Muscle of leg (tissue), 11 donors: ENCODE data around the gene CYGB. TPM values are rescaled to one million over a fixed set of nuclear protein-coding genes. Genes with fewer than 3 reads are reported as not detected.

ENCODE experiments used
- DNase-seq: peaks from one replicate; pipeline ENCODE4 v3.0.0; 2013
- H3K27ac ChIP-seq: one replicate; pipeline ENCODE4 v1.5.1; 2013; ENCODE audit warnings: mild to moderate bottlenecking, low read length, control low read depth
- H3K27me3 ChIP-seq: one replicate; pipeline ENCODE4 v1.6.1; 2013; ENCODE audit warnings: low read length; ENCODE audit not compliant: control insufficient read depth, insufficient read depth
- H3K36me3 ChIP-seq: one replicate; pipeline ENCODE4 v1.6.1; 2013; ENCODE audit warnings: low read length; ENCODE audit not compliant: control insufficient read depth, insufficient read depth
- H3K4me1 ChIP-seq: one replicate; pipeline ENCODE4 v1.6.1; 2013; ENCODE audit warnings: low read length; ENCODE audit not compliant: control insufficient read depth, insufficient read depth
- H3K4me3 ChIP-seq: one replicate; pipeline ENCODE4 v1.5.1; 2013; ENCODE audit warnings: low read length, control low read depth
- H3K9me3 ChIP-seq: replicated peaks from 2 replicates; pipeline ENCODE4 v1.6.1; 2013; ENCODE audit warnings: low read depth, low read length; ENCODE audit not compliant: control insufficient read depth
- WGBS: methylation state at CpG from one replicate; pipeline ENCODE4 v1.1.5; 2013; ENCODE audit warnings: missing lambda C conversion rate; ENCODE audit not compliant: insufficient coverage; 5-methylcytosine and 5-hydroxymethylcytosine counted together
- polyA plus RNA-seq, 8 donors: library from polyadenylated mRNA; unstranded; fragments of 120-200 nt; gene quantifications; one replicate each; pipeline versions ENCODE4 v1.2.1 to v1.2.3, GENCODE V29; 2013; ENCODE audit warnings: inconsistent platforms in 1 of 8, low replicate concordance in 1 of 8; ENCODE audit not compliant: insufficient read length in 8 of 8, insufficient read depth in 1 of 8
- total RNA-seq: library from RNA; stranded (reverse); fragments of 120-200 nt; gene quantifications from one replicate; pipeline ENCODE4 v1.2.4, GENCODE V29; 2013

The CYGB gene
- total and polyA plus RNA-seq, 9 donors, result 12.8 to 27.2 (median 20.1) TPM

GRCh38 chr17:76493505-76494167 is 43.9 kb downstream of the CYGB start:
- peaks cover 3% of the 10 kb centered on the region for H3K27me3 ChIP-seq
- peak overlapping the region; percentile 90 for H3K27ac ChIP-seq
- no peak overlapping the region for H3K4me3 ChIP-seq
- H3K9me3 ChIP-seq, result no peaks in the 10 kb centered on the region
- DNase-seq, result no peak
- H3K4me1 ChIP-seq, result peaks cover 49% of the 10 kb centered on the region
- whole genome bisulfite sequencing, result 44% methylated on average over 9 of the region's 21 CpGs
- no peaks in the 10 kb centered on the region for H3K36me3 ChIP-seq

- Histone ChIP-seq H3K4me1 (peaks cover 44% of the 10 kb centered on the region), H3K4me3 (peak overlapping the region; percentile 6), H3K36me3 (no peaks in the 10 kb centered on the region), H3K27ac (peak overlapping the region; percentile 90), H3K9me3 (no peaks in the 10 kb centered on the region), H3K27me3 (peaks cover 3% of the 10 kb centered on the region)
- WGBS, result 0% methylated on average over 2 of the region's 15 CpGs
- peak; percentile 84 for DNase-seq
These were observed 44.5 kb downstream of the CYGB start for GRCh38 chr17:76492989-76493501.

- peak; percentile 16 for DNase-seq
- H3K4me1 ChIP-seq, result peaks cover 38% of the 10 kb centered on the region
- H3K36me3 ChIP-seq, result no peaks in the 10 kb centered on the region
- peak overlapping the region; percentile 90 for H3K27ac ChIP-seq
- peak overlapping the region; percentile 6 for H3K4me3 ChIP-seq
- 82% methylated on average over 2 of the region's 11 CpGs for WGBS
- H3K27me3 ChIP-seq, result peaks cover 3% of the 10 kb centered on the region
- H3K9me3 ChIP-seq, result no peaks in the 10 kb centered on the region
These were observed 45.2 kb downstream of the CYGB start for GRCh38 chr17:76492123-76492988.

- H3K4me1 ChIP-seq, result peaks cover 38% of the 10 kb centered on the region
- DNase-seq, result no peak
- no peak overlapping the region for H3K27ac ChIP-seq
- 81% methylated on average over 12 of the region's 17 CpGs for WGBS
- no peaks in the 10 kb centered on the region for H3K36me3 ChIP-seq
- no peaks in the 10 kb centered on the region for H3K9me3 ChIP-seq
- H3K27me3 ChIP-seq, result peaks cover 3% of the 10 kb centered on the region
- no peak overlapping the region for H3K4me3 ChIP-seq
These were observed 46.0 kb downstream of the CYGB start for GRCh38 chr17:76491271-76492122.

- Histone ChIP-seq H3K27me3 (peaks cover 3% of the 10 kb centered on the region), H3K9me3 (no peaks in the 10 kb centered on the region), H3K4me3 (no peak overlapping the region), H3K27ac (no peak overlapping the region), H3K4me1 (peaks cover 35% of the 10 kb centered on the region), H3K36me3 (no peaks in the 10 kb centered on the region)
- no peak for DNase-seq
- WGBS, result 65% methylated on average over 10 of the region's 10 CpGs
These were observed 47.3 kb downstream of the CYGB start for GRCh38 chr17:76490112-76490710.

- Histone ChIP-seq H3K9me3 (no peaks in the 10 kb centered on the region), H3K36me3 (no peaks in the 10 kb centered on the region), H3K4me3 (no peak overlapping the region), H3K27me3 (no peaks in the 10 kb centered on the region), H3K27ac (no peak overlapping the region), H3K4me1 (peaks cover 18% of the 10 kb centered on the region)
- 95% methylated on average over 16 of the region's 22 CpGs for WGBS
- no peak for DNase-seq
These were observed 49.9 kb downstream of the CYGB start for GRCh38 chr17:76487451-76488192.

GRCh38 chr17:76485569-76485968 is 51.9 kb downstream of the CYGB start:
- H3K4me1 ChIP-seq, result peaks cover 16% of the 10 kb centered on the region
- H3K36me3 ChIP-seq, result no peaks in the 10 kb centered on the region
- H3K27me3 ChIP-seq, result no peaks in the 10 kb centered on the region
- H3K9me3 ChIP-seq, result no peaks in the 10 kb centered on the region
- WGBS, result 44% methylated on average over 9 of the region's 11 CpGs
- H3K4me3 ChIP-seq, result no peak overlapping the region
- peak; percentile 62 for DNase-seq
- peak overlapping the region; percentile 42 for H3K27ac ChIP-seq

GRCh38 chr17:76484228-76484725 is 53.2 kb downstream of the CYGB start:
- H3K9me3 ChIP-seq, result no peaks in the 10 kb centered on the region
- H3K4me1 ChIP-seq, result peaks cover 14% of the 10 kb centered on the region
- no peak for DNase-seq
- no peak overlapping the region for H3K4me3 ChIP-seq
- 82% methylated on average over 11 of the region's 11 CpGs for WGBS
- H3K27me3 ChIP-seq, result no peaks in the 10 kb centered on the region
- H3K36me3 ChIP-seq, result no peaks in the 10 kb centered on the region
- H3K27ac ChIP-seq, result no peak overlapping the region

GRCh38 chr17:76481071-76481655 is 56.3 kb downstream of the CYGB start:
- Histone ChIP-seq H3K9me3 (no peaks in the 10 kb centered on the region), H3K27ac (peak overlapping the region; percentile 84), H3K4me3 (no peak overlapping the region), H3K27me3 (no peaks in the 10 kb centered on the region), H3K36me3 (no peaks in the 10 kb centered on the region), H3K4me1 (peaks cover 14% of the 10 kb centered on the region)
- WGBS, result 64% methylated on average over 19 of the region's 21 CpGs
- peak; percentile 76 for DNase-seq
